Esophagus muscularis mucosa (tissue), 3 donors: ENCODE data around the gene CSRNP3.

Source experiments
- CTCF ChIP-seq, 3 experiments: fragments of 200-600 bp in 2 of 3; fragments of 450-650 bp in 1 of 3; sonication (generic) in 2 of 3; IDR thresholded peaks; one replicate each; pipeline ENCODE4 v1.5.1; 2017 to 2019; ENCODE audit warnings: antibody characterized with exemption in 3 of 3, mild to moderate bottlenecking in 2 of 3, moderate library complexity in 1 of 3
- POLR2A ChIP-seq: fragments of 450-650 bp; IDR thresholded peaks from one replicate; pipeline ENCODE4 v1.6.1; 2017; ENCODE audit warnings: antibody characterized with exemption, moderate library complexity, mild to moderate bottlenecking, low read depth

DNA sequence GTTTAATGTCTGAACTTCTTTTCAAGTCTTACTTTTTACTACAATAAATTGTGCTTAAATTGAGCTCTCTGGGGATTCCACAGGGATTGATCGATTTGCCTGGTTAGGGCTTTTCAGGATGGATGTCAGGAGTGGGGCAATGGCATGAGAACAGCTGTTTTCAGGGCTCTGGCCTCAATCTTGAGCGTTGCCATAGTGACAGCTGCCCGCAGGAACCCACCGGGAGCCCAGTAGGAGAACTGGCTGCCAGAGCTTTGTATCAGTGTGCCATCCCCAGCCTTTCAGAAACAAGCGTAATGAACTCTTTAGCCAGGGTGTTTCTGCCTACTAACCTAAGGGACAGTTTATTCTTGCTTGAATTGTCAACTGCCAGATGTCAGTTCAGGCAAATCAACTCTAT, 231.0 kb downstream of the CSRNP3 start:
- no peak for TF ChIP-seq CTCF (IDR thresholded peaks at IDR 0.05)
- no peak for TF ChIP-seq POLR2A
